ENCODE measurements around the gene OR2AP1. TPM values are rescaled to one million over a fixed set of nuclear protein-coding genes. Genes with fewer than 3 reads are reported as not detected.

The OR2AP1 gene
- total and polyA plus RNA-seq, 4 donors: not detected

DNA sequence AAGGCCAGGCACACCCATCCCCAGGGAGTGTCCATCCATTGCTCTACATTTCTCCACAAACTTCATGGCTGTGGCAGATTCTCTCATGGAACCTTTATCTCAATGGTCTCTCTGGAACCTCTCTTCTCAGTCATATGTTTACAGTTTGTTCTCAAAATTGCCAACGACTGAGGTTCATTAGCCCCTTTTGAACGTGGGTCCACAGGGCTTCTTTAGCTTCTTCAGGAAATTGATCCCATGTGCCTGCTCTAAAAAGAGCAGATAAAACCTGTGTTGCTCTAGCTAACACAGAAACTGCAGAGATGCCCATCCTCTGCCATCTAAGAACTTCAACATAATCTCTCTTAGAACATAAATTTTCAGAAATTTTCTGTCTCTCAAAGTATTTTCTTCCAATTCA lies 23.0 kb upstream of the OR2AP1 start, which contains the start of gene OR6C4:
OR6C4 (plus strand) TSS at position 301 of the 400 bp plus-strand sequence. CDS start 1,625 bp downstream, outside the sequence.
- DNase-seq (ENCODE audit: low spot score): no peak
- no peaks in the 10 kb centered on the region for H3K4me1 ChIP-seq (ENCODE audit: control insufficient read depth in 4 of 4, insufficient read depth in 4 of 4, low read length in 3 of 4)
- H3K36me3 ChIP-seq (ENCODE audit: control insufficient read depth in 4 of 4, insufficient read depth in 3 of 4, low read depth in 1 of 4, low read length in 3 of 4): no peaks in the 10 kb centered on the region
- no peaks in the 10 kb centered on the region for H3K27me3 ChIP-seq (ENCODE audit: control insufficient read depth in 4 of 4, insufficient read depth in 4 of 4, low read length in 3 of 4)
- no peak within 1 kb of the TSS for H3K27ac ChIP-seq (ENCODE audit: low read depth in 1 of 2, low read length in 2 of 2)
- no peak within 1 kb of the TSS for H3K9ac ChIP-seq (ENCODE audit: low read depth in 1 of 2, low read length in 2 of 2)
- H3K9me3 ChIP-seq (ENCODE audit: control insufficient read depth in 4 of 4, low read length in 3 of 4): no peaks in the 10 kb centered on the region
- WGBS: 30% methylated on average over 2 of the region's 2 CpGs
- H3K4me3 ChIP-seq (ENCODE audit: low read depth in 1 of 3, low read length in 3 of 3): no peak within 1 kb of the TSS
- TF ChIP-seq HNF4A (conservative IDR thresholded peaks at IDR 0.05) (no peak), RAD21 (IDR thresholded peaks at IDR 0.05) (no peak), SP1 (IDR thresholded peaks at IDR 0.05) (no peak), NR2F2 (IDR thresholded peaks at IDR 0.05) (no peak), JUND (IDR thresholded peaks at IDR 0.05) (no peak), HNF4G (IDR thresholded peaks at IDR 0.05) (no peak), RXRA (IDR thresholded peaks at IDR 0.05) (no peak), YY1 (IDR thresholded peaks at IDR 0.05) (no peak), EGR1 (IDR thresholded peaks at IDR 0.05; ENCODE audit: low read depth in 2 of 2) (no peak), FOXA2 (IDR thresholded peaks at IDR 0.05) (no peak), GABPA (IDR thresholded peaks at IDR 0.05 in 1 of 2, conservative IDR thresholded peaks at IDR 0.05 in 1 of 2) (no peak), FOXA1 (IDR thresholded peaks at IDR 0.05) (no peak), TAF1 (conservative IDR thresholded peaks at IDR 0.05) (no peak)
- TF ChIP-seq, protein P1, sequence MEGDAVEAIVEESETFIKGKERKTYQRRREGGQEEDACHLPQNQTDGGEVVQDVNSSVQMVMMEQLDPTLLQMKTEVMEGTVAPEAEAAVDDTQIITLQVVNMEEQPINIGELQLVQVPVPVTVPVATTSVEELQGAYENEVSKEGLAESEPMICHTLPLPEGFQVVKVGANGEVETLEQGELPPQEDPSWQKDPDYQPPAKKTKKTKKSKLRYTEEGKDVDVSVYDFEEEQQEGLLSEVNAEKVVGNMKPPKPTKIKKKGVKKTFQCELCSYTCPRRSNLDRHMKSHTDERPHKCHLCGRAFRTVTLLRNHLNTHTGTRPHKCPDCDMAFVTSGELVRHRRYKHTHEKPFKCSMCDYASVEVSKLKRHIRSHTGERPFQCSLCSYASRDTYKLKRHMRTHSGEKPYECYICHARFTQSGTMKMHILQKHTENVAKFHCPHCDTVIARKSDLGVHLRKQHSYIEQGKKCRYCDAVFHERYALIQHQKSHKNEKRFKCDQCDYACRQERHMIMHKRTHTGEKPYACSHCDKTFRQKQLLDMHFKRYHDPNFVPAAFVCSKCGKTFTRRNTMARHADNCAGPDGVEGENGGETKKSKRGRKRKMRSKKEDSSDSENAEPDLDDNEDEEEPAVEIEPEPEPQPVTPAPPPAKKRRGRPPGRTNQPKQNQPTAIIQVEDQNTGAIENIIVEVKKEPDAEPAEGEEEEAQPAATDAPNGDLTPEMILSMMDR (IDR thresholded peaks at IDR 0.05; ENCODE audit: low read depth, low read length, missing input control): no peak
- TF ChIP-seq, protein P2, sequence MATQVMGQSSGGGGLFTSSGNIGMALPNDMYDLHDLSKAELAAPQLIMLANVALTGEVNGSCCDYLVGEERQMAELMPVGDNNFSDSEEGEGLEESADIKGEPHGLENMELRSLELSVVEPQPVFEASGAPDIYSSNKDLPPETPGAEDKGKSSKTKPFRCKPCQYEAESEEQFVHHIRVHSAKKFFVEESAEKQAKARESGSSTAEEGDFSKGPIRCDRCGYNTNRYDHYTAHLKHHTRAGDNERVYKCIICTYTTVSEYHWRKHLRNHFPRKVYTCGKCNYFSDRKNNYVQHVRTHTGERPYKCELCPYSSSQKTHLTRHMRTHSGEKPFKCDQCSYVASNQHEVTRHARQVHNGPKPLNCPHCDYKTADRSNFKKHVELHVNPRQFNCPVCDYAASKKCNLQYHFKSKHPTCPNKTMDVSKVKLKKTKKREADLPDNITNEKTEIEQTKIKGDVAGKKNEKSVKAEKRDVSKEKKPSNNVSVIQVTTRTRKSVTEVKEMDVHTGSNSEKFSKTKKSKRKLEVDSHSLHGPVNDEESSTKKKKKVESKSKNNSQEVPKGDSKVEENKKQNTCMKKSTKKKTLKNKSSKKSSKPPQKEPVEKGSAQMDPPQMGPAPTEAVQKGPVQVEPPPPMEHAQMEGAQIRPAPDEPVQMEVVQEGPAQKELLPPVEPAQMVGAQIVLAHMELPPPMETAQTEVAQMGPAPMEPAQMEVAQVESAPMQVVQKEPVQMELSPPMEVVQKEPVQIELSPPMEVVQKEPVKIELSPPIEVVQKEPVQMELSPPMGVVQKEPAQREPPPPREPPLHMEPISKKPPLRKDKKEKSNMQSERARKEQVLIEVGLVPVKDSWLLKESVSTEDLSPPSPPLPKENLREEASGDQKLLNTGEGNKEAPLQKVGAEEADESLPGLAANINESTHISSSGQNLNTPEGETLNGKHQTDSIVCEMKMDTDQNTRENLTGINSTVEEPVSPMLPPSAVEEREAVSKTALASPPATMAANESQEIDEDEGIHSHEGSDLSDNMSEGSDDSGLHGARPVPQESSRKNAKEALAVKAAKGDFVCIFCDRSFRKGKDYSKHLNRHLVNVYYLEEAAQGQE (IDR thresholded peaks at IDR 0.05): no peak
- TF ChIP-seq, protein P3, sequence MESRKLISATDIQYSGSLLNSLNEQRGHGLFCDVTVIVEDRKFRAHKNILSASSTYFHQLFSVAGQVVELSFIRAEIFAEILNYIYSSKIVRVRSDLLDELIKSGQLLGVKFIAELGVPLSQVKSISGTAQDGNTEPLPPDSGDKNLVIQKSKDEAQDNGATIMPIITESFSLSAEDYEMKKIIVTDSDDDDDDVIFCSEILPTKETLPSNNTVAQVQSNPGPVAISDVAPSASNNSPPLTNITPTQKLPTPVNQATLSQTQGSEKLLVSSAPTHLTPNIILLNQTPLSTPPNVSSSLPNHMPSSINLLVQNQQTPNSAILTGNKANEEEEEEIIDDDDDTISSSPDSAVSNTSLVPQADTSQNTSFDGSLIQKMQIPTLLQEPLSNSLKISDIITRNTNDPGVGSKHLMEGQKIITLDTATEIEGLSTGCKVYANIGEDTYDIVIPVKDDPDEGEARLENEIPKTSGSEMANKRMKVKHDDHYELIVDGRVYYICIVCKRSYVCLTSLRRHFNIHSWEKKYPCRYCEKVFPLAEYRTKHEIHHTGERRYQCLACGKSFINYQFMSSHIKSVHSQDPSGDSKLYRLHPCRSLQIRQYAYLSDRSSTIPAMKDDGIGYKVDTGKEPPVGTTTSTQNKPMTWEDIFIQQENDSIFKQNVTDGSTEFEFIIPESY (IDR thresholded peaks at IDR 0.05): no peak
- TF ChIP-seq, protein P4, sequence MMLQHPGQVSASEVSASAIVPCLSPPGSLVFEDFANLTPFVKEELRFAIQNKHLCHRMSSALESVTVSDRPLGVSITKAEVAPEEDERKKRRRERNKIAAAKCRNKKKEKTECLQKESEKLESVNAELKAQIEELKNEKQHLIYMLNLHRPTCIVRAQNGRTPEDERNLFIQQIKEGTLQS (IDR thresholded peaks at IDR 0.05): no peak
- TF ChIP-seq, protein P5, sequence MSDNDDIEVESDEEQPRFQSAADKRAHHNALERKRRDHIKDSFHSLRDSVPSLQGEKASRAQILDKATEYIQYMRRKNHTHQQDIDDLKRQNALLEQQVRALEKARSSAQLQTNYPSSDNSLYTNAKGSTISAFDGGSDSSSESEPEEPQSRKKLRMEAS (IDR thresholded peaks at IDR 0.05): no peak

Data from liver (tissue), 9 donors.